IMR-90 (cell line): ENCODE data around the gene NDUFB7. TPM values are rescaled to one million over a fixed set of nuclear protein-coding genes. Genes with fewer than 3 reads are reported as not detected.
"Not testable (repeated sequence)": the region's sequence is repeated elsewhere in the genome, so short reads cannot be mapped to it uniquely, and the experiment has no call there.

Experiments
- ATAC-seq: fragments of 200-7000 bp; cut with Tn5 transposase; 2 replicates; pipeline ENCODE4 v1.9.1; 2020; ENCODE audit warnings: low read depth, mild to moderate bottlenecking, moderate library complexity
- BruUV-seq: library from RNA; stranded (reverse); fragments of 400-500 nt; replicated peaks from 2 replicates; lab custom pipeline; 2021; lab: Mats Ljungman, UMichigan
- CTCF ChIA-PET: fragments of 300-600 bp; formaldehyde crosslinking; extraction: SDS; loops from one replicate; lab custom pipeline; 2021; ENCODE audit warnings: antibody characterized with exemption; lab: Yijun Ruan, JAX
- POLR2A ChIA-PET: fragments of 300-600 bp; sonication (Branson Sonifier 250); formaldehyde crosslinking; loops from one replicate; lab custom pipeline; 2022; ENCODE audit warnings: antibody characterized with exemption; ENCODE audit not compliant: unreplicated experiment; lab: Charles Lee
- DNase-seq: peaks from one replicate; pipeline ENCODE4 v3.0.0; 2013
- H2AFZ ChIP-seq: replicated peaks from 2 replicates; pipeline ENCODE3; 2013; ENCODE audit warnings: low read length, mild to moderate bottlenecking; ENCODE audit not compliant: poor library complexity
- H2AK5ac ChIP-seq: 2 replicates; pipeline ENCODE4 v1.6.1; 2013; ENCODE audit warnings: low read depth, low read length, inconsistent platforms
- H2AK9ac ChIP-seq: replicated peaks from 2 replicates; pipeline ENCODE3; 2013; ENCODE audit warnings: mild to moderate bottlenecking, low read depth, low read length, moderate library complexity; ENCODE audit not compliant: poor library complexity
- H2BK120ac ChIP-seq: 2 replicates; pipeline ENCODE4 v1.6.1; 2013; ENCODE audit warnings: low read depth, low read length, inconsistent platforms
- H2BK15ac ChIP-seq: 3 replicates; pipeline ENCODE4 v1.6.1; 2013; ENCODE audit warnings: low read depth, low read length, inconsistent platforms
- H2BK20ac ChIP-seq: 2 replicates; pipeline ENCODE4 v1.6.1; 2013; ENCODE audit warnings: low read depth, mild to moderate bottlenecking, inconsistent platforms, low read length, moderate library complexity
- H2BK5ac ChIP-seq: 2 replicates; pipeline ENCODE4 v1.6.1; 2013; ENCODE audit warnings: mild to moderate bottlenecking, low read depth, low read length, inconsistent platforms; ENCODE audit not compliant: poor library complexity, severe bottlenecking
- H3K14ac ChIP-seq: replicated peaks from 2 replicates; pipeline ENCODE4 v1.6.1; 2013; ENCODE audit warnings: low read depth, low read length, inconsistent platforms
- H3K18ac ChIP-seq: 2 replicates; pipeline ENCODE4 v1.6.1; 2013; ENCODE audit warnings: low read depth, low read length, control low read depth
- H3K23ac ChIP-seq: 2 replicates; pipeline ENCODE4 v1.6.1; 2013; ENCODE audit warnings: low read depth, low read length, inconsistent platforms
- H3K27ac ChIP-seq: 2 replicates; pipeline ENCODE4 v1.5.1; 2013; ENCODE audit warnings: mild to moderate bottlenecking, control low read depth, low read length; ENCODE audit not compliant: insufficient read depth
- H3K27me3 ChIP-seq: 2 replicates; pipeline ENCODE4 v1.6.1; 2013; ENCODE audit warnings: low read length; ENCODE audit not compliant: control insufficient read depth, insufficient read depth
- H3K36me3 ChIP-seq: 2 replicates; pipeline ENCODE4 v1.6.1; 2013; ENCODE audit warnings: low read length, mixed read lengths; ENCODE audit not compliant: control insufficient read depth, insufficient read depth
- H3K4ac ChIP-seq: 2 replicates; pipeline ENCODE4 v1.6.1; 2013; ENCODE audit warnings: low read depth, low read length, inconsistent platforms
- H3K4me1 ChIP-seq: 2 replicates; pipeline ENCODE4 v1.6.1; 2013; ENCODE audit warnings: low read length, mixed read lengths; ENCODE audit not compliant: control insufficient read depth, insufficient read depth
- H3K4me2 ChIP-seq: 2 replicates; pipeline ENCODE4 v1.6.1; 2013; ENCODE audit warnings: low read depth, mild to moderate bottlenecking, control low read depth, low read length, moderate library complexity
- H3K4me3 ChIP-seq: 2 replicates; pipeline ENCODE4 v1.5.1; 2013; ENCODE audit warnings: low read depth, mild to moderate bottlenecking, control low read depth, low read length, moderate library complexity; ENCODE audit not compliant: insufficient read depth
- H3K56ac ChIP-seq: 2 replicates; pipeline ENCODE4 v1.6.1; 2013; ENCODE audit warnings: low read length, inconsistent platforms; ENCODE audit not compliant: insufficient read depth; ENCODE audit errors: extremely low read depth
- H3K79me1 ChIP-seq, 2 experiments: 2 replicates each; pipeline ENCODE4 v1.6.1; 2013; ENCODE audit warnings: low read length in 2 of 2, inconsistent platforms in 1 of 2, low read depth in 1 of 2
- H3K9ac ChIP-seq: 2 replicates; pipeline ENCODE4 v1.6.1; 2013; ENCODE audit warnings: low read depth, low read length, control low read depth
- H3K9me1 ChIP-seq: 2 replicates; pipeline ENCODE4 v1.6.1; 2013; ENCODE audit warnings: low read length, inconsistent platforms; ENCODE audit not compliant: insufficient read depth
- H3K9me3 ChIP-seq: 2 replicates; pipeline ENCODE4 v1.6.1; 2013; ENCODE audit warnings: low read length; ENCODE audit not compliant: control insufficient read depth, insufficient read depth
- H4K20me1 ChIP-seq: 2 replicates; pipeline ENCODE4 v1.6.1; 2013; ENCODE audit warnings: low read length, inconsistent platforms; ENCODE audit not compliant: insufficient read depth
- H4K5ac ChIP-seq: 2 replicates; pipeline ENCODE4 v1.6.1; 2013; ENCODE audit warnings: mild to moderate bottlenecking, low read depth, low read length, control low read depth
- H4K8ac ChIP-seq, 2 experiments: 2 replicates each; pipeline ENCODE4 v1.6.1; 2013; ENCODE audit warnings: low read depth in 2 of 2, low read length in 2 of 2, control low read depth in 1 of 2, inconsistent platforms in 1 of 2
- H4K91ac ChIP-seq: 2 replicates; pipeline ENCODE4 v1.6.1; 2013; ENCODE audit warnings: low read depth, low read length, inconsistent platforms; ENCODE audit not compliant: insufficient read depth
- WGBS, 2 experiments: methylation state at CpG; one replicate each; pipeline versions ENCODE4 v1.1.5 to v1.1.7; 2013; ENCODE audit warnings: missing lambda C conversion rate in 2 of 2; ENCODE audit not compliant: insufficient read length in 1 of 2; ENCODE audit errors: extremely low coverage in 2 of 2; 5-methylcytosine and 5-hydroxymethylcytosine counted together
- dilution Hi-C: fragments of 300-500 bp; cut with HindIII; formaldehyde crosslinking; loops from one replicate; pipeline ENCODE4 v1.14.3; 2018; ENCODE audit warnings: low sequenced_read_pairs; ENCODE audit not compliant: unreplicated experiment
- in situ Hi-C: fragments of 300-500 bp; cut with MboI; formaldehyde crosslinking; loops from 3 replicates; pipeline ENCODE4 v1.14.3; 2019; ENCODE audit warnings: low sequenced_read_pairs, inconsistent platforms, mixed read lengths
- intact Hi-C: fragments of 100-400 bp; cut with micrococcal nuclease; formaldehyde crosslinking; loops from 2 replicates; pipeline ENCODE4 v1.10.0; 2022
- polyA plus RNA-seq, 3 experiments: library from polyadenylated mRNA; depleted of rRNA; stranded (reverse); fragments of >200 nt; gene quantifications; 2 replicates each; pipeline ENCODE4 v1.2.3, GENCODE V29; 2012; ENCODE audit warnings: low replicate concordance in 1 of 3
- total RNA-seq: library from RNA; depleted of rRNA; stranded (reverse); fragments of >200 nt; gene quantifications from 2 replicates; pipeline ENCODE4 v1.2.3, GENCODE V29; 2012

NDUFB7 gene
- total and polyA plus RNA-seq, 2 of the 4 experiments (the other 2 are of a cell fraction), result 436 to 523 TPM

DNA sequence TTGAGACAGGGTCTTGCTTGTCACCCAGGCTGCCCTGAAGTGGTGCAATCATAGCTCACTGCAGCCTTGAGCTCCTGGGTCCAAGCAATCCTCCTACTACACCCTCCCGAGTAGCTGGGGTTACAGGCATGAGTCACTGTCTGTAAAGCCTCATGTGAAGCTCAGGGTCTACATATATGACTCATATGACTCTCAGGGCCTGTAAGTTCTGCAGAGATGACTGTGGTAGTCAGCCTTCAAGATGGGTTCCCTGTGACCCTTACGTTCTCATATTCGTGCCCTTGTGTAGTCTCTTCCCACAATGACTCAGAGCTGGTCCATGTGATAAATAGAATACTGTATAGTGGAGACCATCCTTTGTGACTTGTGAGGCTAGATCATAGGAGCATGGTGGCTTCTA is 13.3 kb upstream of the NDUFB7 start:
- H2BK5ac ChIP-seq, H3K79me1 ChIP-seq, H2AK9ac ChIP-seq, H2AK5ac ChIP-seq, H3K36me3 ChIP-seq, H2AFZ ChIP-seq, POLR2A ChIA-PET, H3K9ac ChIP-seq, H4K20me1 ChIP-seq, H3K9me3 ChIP-seq, H4K8ac ChIP-seq, BruUV-seq, H3K9me1 ChIP-seq, H3K23ac ChIP-seq, H2BK20ac ChIP-seq, H3K4me3 ChIP-seq, H3K4ac ChIP-seq, H3K14ac ChIP-seq, H3K18ac ChIP-seq, intact Hi-C loops, H2BK120ac ChIP-seq, H3K4me1 ChIP-seq, H4K91ac ChIP-seq, H3K27ac ChIP-seq, H3K56ac ChIP-seq, H3K27me3 ChIP-seq, H4K5ac ChIP-seq, H3K4me2 ChIP-seq, dilution Hi-C loops, H2BK15ac ChIP-seq: not testable (repeated sequence)
- DNase-seq (peak; percentile 80), ATAC-seq (peak; percentile 83)
- CTCF ChIA-PET, result interaction anchor here (0.6 kb wide), 1 partner anchor 12 kb away, joined by 5 read pairs; no protein-coding TSS in a partner anchor
- 0% methylated on average over 1 of the region's 3 CpGs; no CpG with 5 or more reads in 1 of the 2 experiments for WGBS, 2 experiments
- in situ Hi-C loops, result loop anchor here (25.0 kb wide), 1 partner anchor 302 kb away; the partner anchor contains the start of gene OR7A17

DNA sequence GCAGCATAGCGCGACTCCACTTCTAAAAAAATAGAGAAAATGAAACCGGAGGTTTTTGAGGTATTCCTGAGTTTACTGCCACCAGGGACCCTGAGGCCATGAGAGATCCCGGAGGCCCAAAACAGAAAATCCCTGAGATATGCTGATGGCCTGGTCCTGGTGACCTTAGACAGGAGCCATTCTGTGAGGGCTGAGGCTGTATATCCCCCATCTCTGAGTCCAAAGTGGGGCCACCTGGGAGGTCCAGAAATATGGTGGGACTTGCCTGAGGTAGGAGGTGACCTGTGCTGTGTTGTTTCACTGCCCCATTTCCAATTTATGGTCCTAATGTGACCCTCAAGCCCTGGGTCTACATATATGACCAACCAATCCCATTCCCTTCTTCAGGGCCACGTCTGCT is 12.5 kb upstream of the NDUFB7 start:
- H2BK120ac ChIP-seq, H4K5ac ChIP-seq, ATAC-seq, intact Hi-C loops, H3K27me3 ChIP-seq, H2BK15ac ChIP-seq, H3K27ac ChIP-seq, H3K4ac ChIP-seq, H3K14ac ChIP-seq, H2AK9ac ChIP-seq, H3K9ac ChIP-seq, H3K4me2 ChIP-seq, H2AK5ac ChIP-seq, H3K4me1 ChIP-seq, H3K56ac ChIP-seq, H3K9me3 ChIP-seq, H3K79me1 ChIP-seq, DNase-seq, H4K8ac ChIP-seq, H2BK5ac ChIP-seq, H3K18ac ChIP-seq, H3K23ac ChIP-seq, BruUV-seq, H4K20me1 ChIP-seq, H3K9me1 ChIP-seq, CTCF ChIA-PET, POLR2A ChIA-PET, H3K4me3 ChIP-seq, dilution Hi-C loops, H4K91ac ChIP-seq, H2AFZ ChIP-seq, H2BK20ac ChIP-seq, H3K36me3 ChIP-seq: not testable (repeated sequence)
- in situ Hi-C loops, result loop anchor here (25.0 kb wide), 1 partner anchor 303 kb away; the partner anchor contains the start of gene OR7A17
- no CpG with 5 or more reads among the region's 5 CpGs for WGBS, 2 experiments
